Measurements from ENCODE around the gene EDA. TPM values are rescaled to one million over a fixed set of nuclear protein-coding genes. Genes with fewer than 3 reads are reported as not detected.

EDA gene
- total RNA-seq, 1 donor from 2014 or later: 3.0 TPM

- Mint-ChIP-seq H3K27ac (no peak within 1 kb of the TSS), H3K4me1 (ENCODE audit: low read depth) (peaks cover 12% of the 10 kb centered on the region), H3K4me3 (ENCODE audit: low read depth) (no peak within 1 kb of the TSS), H3K36me3 (ENCODE audit: insufficient read depth) (no peaks in the 10 kb centered on the region), H3K9me3 (ENCODE audit: low read depth) (peaks cover 36% of the 10 kb centered on the region), H3K27me3 (peaks cover 10% of the 10 kb centered on the region)
- TF ChIP-seq CTCF (IDR thresholded peaks at IDR 0.05; ENCODE audit: unreplicated experiment): no peak
- DNase-seq (ENCODE audit: low spot score, unreplicated experiment): no peak
Measured at GRCh38 chrX:70062076-70062475, 446.2 kb downstream of the EDA start, which contains the start of gene OTUD6A. Gene OTUD6A (plus strand): TSS chrX:70062457. CDS start chrX:70062525, 68 bp downstream.

GRCh38 chrX:70062961-70063550, 447.1 kb downstream of the EDA start:
- Mint-ChIP-seq H3K27me3 (peaks cover 10% of the 10 kb centered on the region), H3K9me3 (ENCODE audit: low read depth) (peaks cover 33% of the 10 kb centered on the region), H3K36me3 (ENCODE audit: insufficient read depth) (no peaks in the 10 kb centered on the region), H3K4me1 (ENCODE audit: low read depth) (peaks cover 12% of the 10 kb centered on the region), H3K4me3 (ENCODE audit: low read depth) (no peak overlapping the region), H3K27ac (no peak overlapping the region)
- DNase-seq (ENCODE audit: low spot score, unreplicated experiment): no peak
- no peak for TF ChIP-seq CTCF (IDR thresholded peaks at IDR 0.05; ENCODE audit: unreplicated experiment)

GRCh38 chrX:70066646-70067045, 450.7 kb downstream of the EDA start:
- peaks cover 25% of the 10 kb centered on the region for H3K9me3 Mint-ChIP-seq (ENCODE audit: low read depth)
- no peak for TF ChIP-seq CTCF (IDR thresholded peaks at IDR 0.05; ENCODE audit: unreplicated experiment)
- H3K4me3 Mint-ChIP-seq (ENCODE audit: low read depth): no peak overlapping the region

GRCh38 chrX:70079297-70079696, 463.4 kb downstream of the EDA start:
- Mint-ChIP-seq H3K4me1 (ENCODE audit: low read depth) (no peaks in the 10 kb centered on the region), H3K27ac (no peak overlapping the region), H3K4me3 (ENCODE audit: low read depth) (no peak overlapping the region), H3K27me3 (no peaks in the 10 kb centered on the region), H3K36me3 (ENCODE audit: insufficient read depth) (no peaks in the 10 kb centered on the region), H3K9me3 (ENCODE audit: low read depth) (peaks cover 21% of the 10 kb centered on the region)
- DNase-seq (ENCODE audit: low spot score, unreplicated experiment): no peak
- no peak for TF ChIP-seq CTCF (IDR thresholded peaks at IDR 0.05; ENCODE audit: unreplicated experiment)

More at GRCh38 chrX:70066646-70067045, 450.7 kb downstream of the EDA start:
- DNase-seq (ENCODE audit: low spot score, unreplicated experiment): no peak
- Mint-ChIP-seq H3K36me3 (ENCODE audit: insufficient read depth) (no peaks in the 10 kb centered on the region), H3K27me3 (peaks cover 10% of the 10 kb centered on the region), H3K4me1 (ENCODE audit: low read depth) (no peaks in the 10 kb centered on the region), H3K27ac (no peak overlapping the region)

GRCh38 chrX:70079870-70080269, 464.0 kb downstream of the EDA start:
- H3K9me3 Mint-ChIP-seq (ENCODE audit: low read depth): peaks cover 21% of the 10 kb centered on the region
- H3K27ac Mint-ChIP-seq: no peak overlapping the region
- H3K4me3 Mint-ChIP-seq (ENCODE audit: low read depth): no peak overlapping the region
- H3K36me3 Mint-ChIP-seq (ENCODE audit: insufficient read depth): no peaks in the 10 kb centered on the region
- no peak for DNase-seq (ENCODE audit: low spot score, unreplicated experiment)
- no peaks in the 10 kb centered on the region for H3K27me3 Mint-ChIP-seq
- no peak for TF ChIP-seq CTCF (IDR thresholded peaks at IDR 0.05; ENCODE audit: unreplicated experiment)
- no peaks in the 10 kb centered on the region for H3K4me1 Mint-ChIP-seq (ENCODE audit: low read depth)
